PC-9 (cell line): ENCODE data around the gene VEGFB.

Experiments
- EZH2 ChIP-seq: fragments of 200-600 bp; sonication (generic); IDR thresholded peaks from 2 replicates; pipeline ENCODE4 v1.8.0; 2017; ENCODE audit warnings: antibody characterized with exemption, low read depth
- TF ChIP-seq, protein P1 (sequence below): fragments of 200-600 bp; sonication (generic); conservative IDR thresholded peaks from 2 replicates; pipeline ENCODE4 v1.6.1; 2017; ENCODE audit warnings: mixed run types, antibody characterized with exemption, mild to moderate bottlenecking, moderate library complexity

DNA sequence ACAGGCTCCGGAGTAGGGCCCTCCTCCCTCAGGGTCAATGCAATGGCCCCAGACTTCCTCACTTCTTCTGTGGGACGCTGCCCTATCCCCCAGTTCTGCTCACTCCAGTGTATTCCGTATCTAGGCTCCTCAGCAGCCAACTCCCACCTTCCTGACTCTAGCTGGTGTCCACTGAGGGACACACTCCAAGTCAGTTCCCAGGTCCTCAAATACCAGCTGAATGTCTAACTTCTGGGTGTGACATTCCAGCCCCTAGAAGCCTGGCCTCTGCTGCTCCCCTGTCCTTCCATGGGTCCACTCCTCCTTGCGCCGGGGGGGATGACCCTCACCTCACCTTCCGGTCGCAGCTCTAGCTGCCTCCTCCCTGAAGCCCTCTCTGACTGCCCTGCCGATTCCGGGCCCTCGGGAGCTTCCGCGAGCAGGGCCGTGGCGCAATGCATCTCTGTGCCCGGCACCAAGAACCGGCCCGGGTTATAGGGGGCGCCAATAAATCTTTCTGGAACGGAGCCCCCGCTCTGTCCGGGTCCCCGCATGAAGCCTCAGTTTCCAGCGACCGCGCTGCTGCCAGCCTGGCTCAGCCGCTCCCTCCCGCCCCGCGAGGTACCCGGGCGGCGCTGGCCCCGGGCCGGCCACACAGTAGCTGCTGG is 34.6 kb downstream of the VEGFB start:
- TF ChIP-seq, protein P1, sequence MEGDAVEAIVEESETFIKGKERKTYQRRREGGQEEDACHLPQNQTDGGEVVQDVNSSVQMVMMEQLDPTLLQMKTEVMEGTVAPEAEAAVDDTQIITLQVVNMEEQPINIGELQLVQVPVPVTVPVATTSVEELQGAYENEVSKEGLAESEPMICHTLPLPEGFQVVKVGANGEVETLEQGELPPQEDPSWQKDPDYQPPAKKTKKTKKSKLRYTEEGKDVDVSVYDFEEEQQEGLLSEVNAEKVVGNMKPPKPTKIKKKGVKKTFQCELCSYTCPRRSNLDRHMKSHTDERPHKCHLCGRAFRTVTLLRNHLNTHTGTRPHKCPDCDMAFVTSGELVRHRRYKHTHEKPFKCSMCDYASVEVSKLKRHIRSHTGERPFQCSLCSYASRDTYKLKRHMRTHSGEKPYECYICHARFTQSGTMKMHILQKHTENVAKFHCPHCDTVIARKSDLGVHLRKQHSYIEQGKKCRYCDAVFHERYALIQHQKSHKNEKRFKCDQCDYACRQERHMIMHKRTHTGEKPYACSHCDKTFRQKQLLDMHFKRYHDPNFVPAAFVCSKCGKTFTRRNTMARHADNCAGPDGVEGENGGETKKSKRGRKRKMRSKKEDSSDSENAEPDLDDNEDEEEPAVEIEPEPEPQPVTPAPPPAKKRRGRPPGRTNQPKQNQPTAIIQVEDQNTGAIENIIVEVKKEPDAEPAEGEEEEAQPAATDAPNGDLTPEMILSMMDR: no peak
- TF ChIP-seq EZH2: no peak
